ENCODE measurements around the gene NARS2.
"Not testable (repeated sequence)": the region's sequence is repeated elsewhere in the genome, so short reads cannot be mapped to it uniquely, and the experiment has no call there.

Gene NARS2, protein sequence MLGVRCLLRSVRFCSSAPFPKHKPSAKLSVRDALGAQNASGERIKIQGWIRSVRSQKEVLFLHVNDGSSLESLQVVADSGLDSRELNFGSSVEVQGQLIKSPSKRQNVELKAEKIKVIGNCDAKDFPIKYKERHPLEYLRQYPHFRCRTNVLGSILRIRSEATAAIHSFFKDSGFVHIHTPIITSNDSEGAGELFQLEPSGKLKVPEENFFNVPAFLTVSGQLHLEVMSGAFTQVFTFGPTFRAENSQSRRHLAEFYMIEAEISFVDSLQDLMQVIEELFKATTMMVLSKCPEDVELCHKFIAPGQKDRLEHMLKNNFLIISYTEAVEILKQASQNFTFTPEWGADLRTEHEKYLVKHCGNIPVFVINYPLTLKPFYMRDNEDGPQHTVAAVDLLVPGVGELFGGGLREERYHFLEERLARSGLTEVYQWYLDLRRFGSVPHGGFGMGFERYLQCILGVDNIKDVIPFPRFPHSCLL

DNA sequence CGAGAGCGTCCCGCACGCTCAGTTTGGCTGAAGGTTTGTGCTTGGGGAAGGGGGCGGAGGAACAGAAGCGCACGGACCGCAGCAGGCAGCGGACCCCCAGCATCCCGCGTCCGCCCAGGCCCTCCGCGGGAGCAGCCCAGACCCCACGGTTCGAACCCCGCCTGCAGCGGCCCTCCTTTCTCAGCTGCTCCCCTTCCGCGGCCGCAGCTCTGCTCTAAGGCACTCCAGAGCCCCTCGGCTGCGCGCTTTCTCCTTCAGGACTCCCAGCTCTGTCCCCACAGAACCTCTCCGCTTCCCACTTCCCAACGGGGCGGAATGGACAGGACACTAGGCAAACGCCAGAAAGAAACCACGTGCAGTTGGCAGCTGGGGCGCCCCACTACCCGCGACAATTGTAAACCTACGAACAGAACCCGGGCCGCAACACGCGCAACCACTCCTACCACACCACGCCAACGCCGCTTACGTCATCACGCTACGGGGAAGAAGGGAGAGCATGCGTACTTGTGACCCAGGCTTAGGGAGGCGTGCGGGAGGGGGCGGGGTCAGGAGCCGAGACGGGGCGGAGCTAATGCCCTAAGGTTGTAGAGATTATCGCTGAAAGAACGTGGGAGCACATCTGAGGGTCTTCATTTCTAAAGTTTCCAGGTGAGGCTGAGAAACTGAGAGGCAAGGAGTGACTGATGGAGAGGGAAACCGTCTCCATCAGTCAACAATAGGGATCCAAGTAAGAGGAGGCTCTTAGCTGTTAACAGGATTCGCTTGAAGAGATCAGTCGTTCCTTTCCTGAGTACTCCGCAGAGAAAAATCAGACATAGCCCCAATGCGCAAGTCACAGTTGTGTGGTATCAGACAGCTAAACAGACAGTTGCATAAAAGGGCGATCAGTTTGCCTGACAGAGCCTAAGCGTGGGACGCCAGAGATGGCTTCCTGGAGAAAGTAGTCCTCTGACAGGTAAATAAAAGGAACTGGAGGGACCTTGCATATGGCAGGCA lies at the start of gene NARS2:
TSS of gene NARS2 (minus strand) at position 479 of the 996 bp plus-strand sequence. CDS start at position 103, 376 bp downstream.
- DNase-seq (ENCODE audit: low spot score in 2 of 2) (peak; percentile 94), ATAC-seq (ENCODE audit: low read depth) (peak; percentile 96)
- H3K4me1 Mint-ChIP-seq, result peaks cover 20% of the 10 kb centered on the region
- peak within 1 kb of the TSS; percentile 88 for H3K4me3 Mint-ChIP-seq
- H3K27me3 Mint-ChIP-seq, result no peaks in the 10 kb centered on the region
- peak within 1 kb of the TSS; percentile 91 for H3K27ac Mint-ChIP-seq
- peaks cover 15% of the 10 kb centered on the region for H3K36me3 Mint-ChIP-seq
- H3K9me3 Mint-ChIP-seq, result no peaks in the 10 kb centered on the region

DNA sequence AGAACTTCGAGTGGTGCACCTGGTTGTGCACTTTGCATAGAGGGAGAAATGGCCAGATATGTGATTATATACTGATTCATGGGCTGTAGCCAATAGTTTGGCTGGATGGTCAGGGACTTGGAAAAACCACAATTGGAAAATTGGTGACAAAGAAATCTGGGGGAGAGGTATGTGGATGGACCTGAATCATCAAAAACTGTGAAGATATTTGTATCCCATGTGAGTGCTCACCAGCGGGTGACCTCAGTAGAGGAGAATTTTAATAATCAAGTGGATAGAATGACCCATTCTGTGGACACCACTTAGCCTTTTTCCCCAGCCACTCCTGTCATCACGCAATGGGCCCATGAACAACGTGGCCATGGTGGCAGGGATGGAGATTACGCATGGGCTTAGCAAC lies 48.0 kb upstream of the NARS2 start:
- H3K27me3 Mint-ChIP-seq, result peaks cover 2% of the 10 kb centered on the region
- ATAC-seq (ENCODE audit: low read depth), result no peak
- H3K36me3 Mint-ChIP-seq, result peaks cover 5% of the 10 kb centered on the region
- H3K4me3 Mint-ChIP-seq, result no peak overlapping the region
- H3K27ac Mint-ChIP-seq, result no peak overlapping the region
- peaks cover 10% of the 10 kb centered on the region for H3K9me3 Mint-ChIP-seq
- peaks cover 5% of the 10 kb centered on the region for H3K4me1 Mint-ChIP-seq
- no peak for DNase-seq (ENCODE audit: low spot score in 2 of 2)

DNA sequence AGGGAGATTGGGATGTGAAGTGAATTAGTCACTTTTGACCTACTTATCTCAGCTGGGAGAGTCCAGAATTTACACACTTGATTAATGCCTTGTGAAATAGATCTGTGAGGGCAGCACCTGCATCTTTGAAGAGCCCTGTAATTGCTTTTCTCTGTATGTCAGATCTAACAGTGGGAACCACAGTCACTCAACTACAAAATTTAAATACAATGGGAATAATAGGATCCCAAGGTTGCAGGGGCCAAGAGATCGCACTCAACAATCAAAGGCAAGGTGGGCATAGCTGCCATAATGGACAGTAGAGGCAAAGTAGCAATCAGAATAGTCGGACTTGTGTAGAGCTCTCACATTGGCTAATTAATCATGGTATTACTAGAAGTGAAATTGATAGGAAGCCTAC lies 45.5 kb upstream of the NARS2 start:
- Mint-ChIP-seq H3K4me1 (peaks cover 5% of the 10 kb centered on the region), H3K36me3 (peaks cover 4% of the 10 kb centered on the region), H3K4me3 (no peak overlapping the region), H3K27ac (no peak overlapping the region), H3K27me3 (no peaks in the 10 kb centered on the region), H3K9me3 (peaks cover 7% of the 10 kb centered on the region)
- no peak for DNase-seq (ENCODE audit: low spot score in 2 of 2)
- no peak for ATAC-seq (ENCODE audit: low read depth)

GRCh38 chr11:78615724-78616123 lies 41.1 kb upstream of the NARS2 start:
- H3K36me3 Mint-ChIP-seq, result peaks cover 6% of the 10 kb centered on the region
- DNase-seq (ENCODE audit: low spot score in 2 of 2) (no peak), ATAC-seq (ENCODE audit: low read depth) (no peak)
- H3K9me3 Mint-ChIP-seq, result peaks cover 11% of the 10 kb centered on the region
- H3K4me3 Mint-ChIP-seq, result no peak overlapping the region
- H3K27ac Mint-ChIP-seq, result no peak overlapping the region
- peaks cover 8% of the 10 kb centered on the region for H3K4me1 Mint-ChIP-seq
- peaks cover 2% of the 10 kb centered on the region for H3K27me3 Mint-ChIP-seq

DNA sequence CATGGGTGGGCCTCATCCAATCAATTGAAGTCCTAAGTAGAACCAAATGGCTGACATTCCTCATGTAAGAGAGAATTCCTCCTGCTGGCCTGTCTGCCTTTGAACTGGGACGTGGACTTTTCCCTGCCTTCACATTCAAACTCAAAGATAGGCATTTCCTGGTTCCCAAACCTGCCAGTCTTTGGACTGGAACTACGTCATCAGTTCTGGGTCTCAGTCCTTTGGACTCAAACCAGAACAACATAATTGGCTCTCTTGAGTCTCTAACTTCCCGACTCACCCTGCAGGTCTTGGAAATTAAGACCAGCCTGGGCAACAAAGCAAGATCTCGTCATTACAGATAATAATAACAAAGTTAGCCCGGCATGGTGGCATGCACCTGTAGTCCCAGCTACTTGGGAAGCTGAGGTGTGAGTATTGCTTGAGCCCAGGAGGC lies 38.7 kb upstream of the NARS2 start:
- Mint-ChIP-seq H3K27ac (no peak overlapping the region), H3K27me3 (peaks cover 2% of the 10 kb centered on the region), H3K4me3 (no peak overlapping the region), H3K4me1 (peaks cover 2% of the 10 kb centered on the region), H3K36me3 (peaks cover 2% of the 10 kb centered on the region), H3K9me3 (peaks cover 4% of the 10 kb centered on the region)
- no peak for DNase-seq (ENCODE audit: low spot score in 2 of 2)
- ATAC-seq (ENCODE audit: low read depth), result no peak

GRCh38 chr11:78612721-78613377 lies 38.2 kb upstream of the NARS2 start:
- Mint-ChIP-seq H3K27ac (no peak overlapping the region), H3K4me1 (peaks cover 2% of the 10 kb centered on the region), H3K9me3 (peaks cover 4% of the 10 kb centered on the region), H3K36me3 (peaks cover 2% of the 10 kb centered on the region), H3K4me3 (no peak overlapping the region), H3K27me3 (peaks cover 2% of the 10 kb centered on the region)
- ATAC-seq (ENCODE audit: low read depth), result no peak
- no peak for DNase-seq (ENCODE audit: low spot score in 2 of 2)

DNA sequence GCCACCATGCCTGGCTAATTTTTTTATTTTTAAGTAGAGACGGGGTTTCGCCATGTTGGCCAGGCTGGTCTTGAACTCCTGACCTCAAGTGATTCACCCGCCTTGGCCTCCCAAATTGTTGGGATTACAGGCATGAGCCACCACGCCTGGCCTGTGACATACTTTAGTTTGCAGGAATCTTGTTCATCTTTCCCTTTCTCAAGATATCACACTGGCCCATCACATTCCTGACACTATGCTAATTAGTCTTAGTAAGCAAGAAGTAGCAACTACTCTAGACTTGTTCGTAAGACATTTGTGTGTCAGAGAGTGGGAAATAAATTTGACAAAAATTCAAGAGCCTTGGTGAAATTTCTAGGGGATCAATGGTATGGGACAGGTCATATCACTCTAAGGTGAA lies 34.7 kb upstream of the NARS2 start:
- H3K27ac Mint-ChIP-seq; H3K4me1 Mint-ChIP-seq; ATAC-seq (ENCODE audit: low read depth); H3K9me3 Mint-ChIP-seq; DNase-seq (ENCODE audit: low spot score in 2 of 2); H3K27me3 Mint-ChIP-seq; H3K4me3 Mint-ChIP-seq; H3K36me3 Mint-ChIP-seq: not testable (repeated sequence)

- DNase-seq (ENCODE audit: low spot score in 2 of 2), result no peak
- peaks cover 2% of the 10 kb centered on the region for H3K4me1 Mint-ChIP-seq
- no peak overlapping the region for H3K4me3 Mint-ChIP-seq
- H3K9me3 Mint-ChIP-seq, result no peaks in the 10 kb centered on the region
- H3K27ac Mint-ChIP-seq, result no peak overlapping the region
- H3K27me3 Mint-ChIP-seq, result peaks cover 10% of the 10 kb centered on the region
- ATAC-seq (ENCODE audit: low read depth), result no peak
- H3K36me3 Mint-ChIP-seq, result no peaks in the 10 kb centered on the region
Measured at GRCh38 chr11:78607696-78608095, 33.0 kb upstream of the NARS2 start.

GRCh38 chr11:78606667-78607066 lies 32.0 kb upstream of the NARS2 start:
- Mint-ChIP-seq H3K36me3 (no peaks in the 10 kb centered on the region), H3K9me3 (no peaks in the 10 kb centered on the region), H3K4me3 (no peak overlapping the region), H3K4me1 (no peaks in the 10 kb centered on the region), H3K27ac (no peak overlapping the region), H3K27me3 (peaks cover 12% of the 10 kb centered on the region)
- no peak for ATAC-seq (ENCODE audit: low read depth)
- no peak for DNase-seq (ENCODE audit: low spot score in 2 of 2)

DNA sequence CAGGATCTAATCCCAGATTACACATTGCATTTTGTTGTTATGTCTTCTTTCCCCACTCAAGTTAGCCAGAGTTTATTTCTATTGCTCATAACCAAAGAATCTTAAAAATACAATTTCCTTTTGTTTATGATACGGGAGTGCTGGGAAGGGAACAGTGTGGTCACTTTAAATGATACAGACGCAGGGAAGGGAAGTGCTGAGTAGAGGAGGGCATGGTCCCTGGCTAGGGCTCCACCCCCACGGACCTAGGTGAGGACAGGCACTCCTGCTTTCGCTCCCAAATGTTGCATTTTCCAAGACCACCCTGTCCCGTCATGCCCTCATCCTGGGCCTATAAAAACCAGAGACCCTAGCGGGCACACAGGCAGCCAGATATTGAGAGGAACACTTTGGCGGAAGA lies 30.6 kb upstream of the NARS2 start:
- H3K4me3 Mint-ChIP-seq, result no peak overlapping the region
- H3K9me3 Mint-ChIP-seq, result peaks cover 1% of the 10 kb centered on the region
- no peak overlapping the region for H3K27ac Mint-ChIP-seq
- peaks cover 12% of the 10 kb centered on the region for H3K27me3 Mint-ChIP-seq
- peaks cover 2% of the 10 kb centered on the region for H3K36me3 Mint-ChIP-seq
- DNase-seq (ENCODE audit: low spot score in 2 of 2) (no peak), ATAC-seq (ENCODE audit: low read depth) (no peak)
- H3K4me1 Mint-ChIP-seq, result no peaks in the 10 kb centered on the region

- H3K27me3 Mint-ChIP-seq, result peaks cover 12% of the 10 kb centered on the region
- H3K4me1 Mint-ChIP-seq, result no peaks in the 10 kb centered on the region
- H3K4me3 Mint-ChIP-seq, result no peak overlapping the region
- no peak for ATAC-seq (ENCODE audit: low read depth)
- no peak overlapping the region for H3K27ac Mint-ChIP-seq
- peaks cover 2% of the 10 kb centered on the region for H3K36me3 Mint-ChIP-seq
- no peak for DNase-seq (ENCODE audit: low spot score in 2 of 2)
- H3K9me3 Mint-ChIP-seq, result peaks cover 3% of the 10 kb centered on the region
Measured at GRCh38 chr11:78603792-78604191, 29.1 kb upstream of the NARS2 start.

DNA sequence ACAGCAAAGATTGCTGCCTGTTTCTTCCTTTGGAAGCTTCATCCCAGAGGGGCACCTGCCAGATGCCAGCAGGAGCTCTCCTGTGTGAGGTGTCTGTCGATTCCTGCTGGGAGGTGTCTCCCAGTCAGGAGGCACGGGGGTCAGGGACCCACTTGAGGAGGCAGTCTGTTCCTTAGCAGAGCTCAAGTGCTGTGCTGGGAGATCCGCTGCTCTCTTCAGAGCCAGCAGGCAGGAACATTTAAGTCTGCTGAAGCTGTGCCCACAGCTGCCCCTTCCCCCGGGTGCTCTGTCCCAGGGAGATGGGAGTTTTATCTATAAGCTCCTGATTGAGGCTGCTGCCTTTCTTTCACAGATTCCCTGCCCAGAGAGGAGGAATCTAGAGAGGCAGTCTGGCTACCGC lies 28.1 kb upstream of the NARS2 start:
- H3K36me3 Mint-ChIP-seq; ATAC-seq (ENCODE audit: low read depth); H3K4me1 Mint-ChIP-seq; H3K4me3 Mint-ChIP-seq; H3K9me3 Mint-ChIP-seq; H3K27ac Mint-ChIP-seq; DNase-seq (ENCODE audit: low spot score in 2 of 2): not testable (repeated sequence)
- H3K27me3 Mint-ChIP-seq, result peaks cover 12% of the 10 kb centered on the region

DNA sequence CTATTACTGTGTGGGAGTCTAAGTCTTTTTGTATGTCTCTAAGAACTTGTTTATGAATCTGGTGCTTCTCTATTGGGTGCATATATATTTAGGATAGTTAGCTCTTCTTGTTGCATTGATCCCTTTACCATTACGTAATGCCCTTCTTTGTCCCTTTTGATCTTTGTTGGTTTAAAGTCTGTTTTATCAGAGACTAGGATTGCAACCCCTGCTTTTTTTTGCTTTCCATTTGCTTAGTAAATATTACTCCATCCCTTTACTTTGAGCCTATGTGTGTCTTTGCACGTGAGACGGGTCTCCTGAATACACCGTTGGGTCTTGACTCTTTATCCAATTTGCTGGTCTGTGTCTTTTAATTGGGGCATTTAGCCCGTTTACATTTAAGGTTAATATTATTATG lies 26.4 kb upstream of the NARS2 start:
- H3K36me3 Mint-ChIP-seq; H3K9me3 Mint-ChIP-seq; H3K4me3 Mint-ChIP-seq; H3K27ac Mint-ChIP-seq; ATAC-seq (ENCODE audit: low read depth); H3K4me1 Mint-ChIP-seq; DNase-seq (ENCODE audit: low spot score in 2 of 2): not testable (repeated sequence)
- peaks cover 12% of the 10 kb centered on the region for H3K27me3 Mint-ChIP-seq

- H3K4me1 Mint-ChIP-seq, H3K27me3 Mint-ChIP-seq: not testable (repeated sequence)
Measured at GRCh38 chr11:78597579-78597978, 22.9 kb upstream of the NARS2 start.

More at GRCh38 chr11:78597579-78597978, 22.9 kb upstream of the NARS2 start:
- ATAC-seq (ENCODE audit: low read depth); DNase-seq (ENCODE audit: low spot score in 2 of 2); H3K9me3 Mint-ChIP-seq; H3K36me3 Mint-ChIP-seq; H3K27ac Mint-ChIP-seq; H3K4me3 Mint-ChIP-seq: not testable (repeated sequence)

Data from memory B cell (primary cell).